GM12878 (cell line): ENCODE data around the gene CCDC178.

Experiments
- BRCA1 ChIP-seq: IDR thresholded peaks from 2 replicates; pipeline ENCODE4 v1.6.1; 2011; ENCODE audit warnings: low read depth, low read length, improper control_type of control experiment
- CTCF ChIP-seq, 3 experiments: IDR thresholded peaks in 2 of 3; conservative IDR thresholded peaks in 1 of 3; 2 replicates each; pipeline ENCODE4 v1.5.1; 2011; ENCODE audit warnings: low read depth in 3 of 3, low read length in 3 of 3, mild to moderate bottlenecking in 3 of 3, control low read depth in 2 of 3, moderate library complexity in 2 of 3, inconsistent platforms in 1 of 3, mixed read lengths in 1 of 3; ENCODE audit not compliant: control insufficient read depth in 2 of 3, insufficient read depth in 1 of 3; ENCODE audit errors: extremely low read depth in 1 of 3
- EP300 ChIP-seq, 2 experiments: fragments of 150-350 bp in 1 of 2; IDR thresholded peaks; 2 replicates each; pipeline ENCODE4 v1.6.1; 2011 to 2012; ENCODE audit warnings: low read depth in 2 of 2, low read length in 2 of 2, borderline replicate concordance in 1 of 2, improper control_type of control experiment in 1 of 2, inconsistent platforms in 1 of 2; ENCODE audit not compliant: control insufficient read depth in 1 of 2
- JUNB ChIP-seq: IDR thresholded peaks from 2 replicates; pipeline ENCODE4 v1.6.1; 2016; ENCODE audit warnings: antibody characterized with exemption, mild to moderate bottlenecking
- NR2C1 ChIP-seq: fragments of 450-650 bp; IDR thresholded peaks from 2 replicates; pipeline ENCODE4 v1.6.1; 2017; ENCODE audit warnings: antibody characterized with exemption, mild to moderate bottlenecking, moderate library complexity
- NR2C2 ChIP-seq: IDR thresholded peaks from 2 replicates; pipeline ENCODE4 v1.6.1; 2011; ENCODE audit warnings: borderline replicate concordance, low read depth; ENCODE audit not compliant: control insufficient read depth, insufficient read length
- POLR2A ChIP-seq: IDR thresholded peaks from 2 replicates; pipeline ENCODE4 v1.6.1; 2011; ENCODE audit warnings: low read depth, mild to moderate bottlenecking, low read length
- SUZ12 ChIP-seq: fragments of 200-600 bp; sonication (generic); IDR thresholded peaks from one replicate; pipeline ENCODE4 v1.6.1; 2018; ENCODE audit warnings: antibody characterized with exemption, mild to moderate bottlenecking; ENCODE audit not compliant: unreplicated experiment
- USF1 ChIP-seq: IDR thresholded peaks from 2 replicates; pipeline ENCODE4 v1.6.1; 2011; ENCODE audit warnings: borderline replicate concordance, low read depth, mild to moderate bottlenecking, moderate library complexity, mixed read lengths, low read length; ENCODE audit not compliant: insufficient read depth; ENCODE audit errors: extremely low read length
- YY1 ChIP-seq: IDR thresholded peaks from 2 replicates; pipeline ENCODE4 v1.6.1; 2011; ENCODE audit warnings: low read depth, mild to moderate bottlenecking, low read length
- ZBED1 ChIP-seq: IDR thresholded peaks from 2 replicates; pipeline ENCODE4 v1.6.1; 2016; ENCODE audit warnings: borderline replicate concordance
- TF ChIP-seq, protein P1 (sequence below): IDR thresholded peaks from 2 replicates; pipeline ENCODE4 v1.6.1; 2011; ENCODE audit warnings: low read depth, low read length, improper control_type of control experiment, borderline replicate concordance

- TF ChIP-seq EP300 (IDR thresholded peaks at IDR 0.05; ENCODE audit: borderline replicate concordance in 1 of 2, control insufficient read depth in 1 of 2, low read depth in 2 of 2, low read length in 2 of 2) (no peak), YY1 (no peak), JUNB (no peak), BRCA1 (no peak), CTCF (IDR thresholded peaks at IDR 0.05 in 2 of 3, conservative IDR thresholded peaks at IDR 0.05 in 1 of 3; ENCODE audit: control insufficient read depth in 2 of 3, extremely low read depth in 1 of 3, insufficient read depth in 1 of 3, low read depth in 3 of 3, low read length in 3 of 3) (no peak), NR2C1 (no peak), POLR2A (no peak), NR2C2 (no peak), USF1 (no peak), ZBED1 (no peak), SUZ12 (no peak)
- TF ChIP-seq, protein P1, sequence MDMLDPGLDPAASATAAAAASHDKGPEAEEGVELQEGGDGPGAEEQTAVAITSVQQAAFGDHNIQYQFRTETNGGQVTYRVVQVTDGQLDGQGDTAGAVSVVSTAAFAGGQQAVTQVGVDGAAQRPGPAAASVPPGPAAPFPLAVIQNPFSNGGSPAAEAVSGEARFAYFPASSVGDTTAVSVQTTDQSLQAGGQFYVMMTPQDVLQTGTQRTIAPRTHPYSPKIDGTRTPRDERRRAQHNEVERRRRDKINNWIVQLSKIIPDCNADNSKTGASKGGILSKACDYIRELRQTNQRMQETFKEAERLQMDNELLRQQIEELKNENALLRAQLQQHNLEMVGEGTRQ: no peak
These were observed 288.1 kb downstream of the CCDC178 start for GRCh38 chr18:33152376-33152775.
